MM.1S (cell line): Measurements from ENCODE around the gene IL36B.

Experiments used
- DNase-seq: peaks from one replicate; pipeline ENCODE4 v3.0.0-alpha.2; 2015
- H2AFZ ChIP-seq: fragments of 300-600 bp; sonication (generic); 2 replicates; pipeline ENCODE4 v1.6.0; 2016; ENCODE audit warnings: antibody characterized with exemption, low read length
- H3F3A ChIP-seq: fragments of 300-600 bp; sonication (generic); 2 replicates; pipeline ENCODE4 v1.6.1; 2016; ENCODE audit warnings: mild to moderate bottlenecking, antibody characterized with exemption, low read length, moderate library complexity, mixed read lengths; ENCODE audit not compliant: insufficient read depth
- H3K27ac ChIP-seq: fragments of 300-600 bp; sonication (generic); 2 replicates; pipeline ENCODE4 v1.5.1; 2016; ENCODE audit warnings: mild to moderate bottlenecking, low read length
- H3K27me3 ChIP-seq: fragments of 300-600 bp; sonication (generic); replicated peaks from 2 replicates; pipeline ENCODE4 v1.6.0; 2016; ENCODE audit warnings: low read length; ENCODE audit not compliant: insufficient read depth
- H3K36me3 ChIP-seq: fragments of 300-600 bp; sonication (generic); replicated peaks from 2 replicates; pipeline ENCODE4 v1.6.1; 2016; ENCODE audit warnings: mild to moderate bottlenecking, low read length, mixed read lengths; ENCODE audit not compliant: insufficient read depth
- H3K4me1 ChIP-seq: fragments of 300-600 bp; sonication (generic); 2 replicates; pipeline ENCODE4 v1.6.1; 2016; ENCODE audit warnings: low read length, mixed read lengths
- H3K4me2 ChIP-seq: fragments of 300-600 bp; sonication (generic); 2 replicates; pipeline ENCODE4 v1.6.0; 2016; ENCODE audit warnings: low read depth, low read length
- H3K4me3 ChIP-seq: fragments of 300-600 bp; sonication (generic); 2 replicates; pipeline ENCODE4 v1.5.1; 2016; ENCODE audit warnings: low read length, mixed read lengths
- H3K79me2 ChIP-seq: fragments of 300-600 bp; sonication (generic); 2 replicates; pipeline ENCODE4 v1.6.1; 2016; ENCODE audit warnings: mixed run types, low read length, mixed read lengths
- H3K9ac ChIP-seq: fragments of 300-600 bp; sonication (generic); 2 replicates; pipeline ENCODE4 v1.6.1; 2016; ENCODE audit warnings: low read length, mixed read lengths
- H3K9me2 ChIP-seq: fragments of 300-600 bp; sonication (generic); replicated peaks from 2 replicates; pipeline ENCODE4 v1.6.1; 2016; ENCODE audit warnings: mild to moderate bottlenecking, low read length, mixed read lengths; ENCODE audit not compliant: insufficient read depth
- H3K9me3 ChIP-seq: fragments of 300-600 bp; sonication (generic); replicated peaks from 2 replicates; pipeline ENCODE4 v1.6.1; 2016; ENCODE audit warnings: mild to moderate bottlenecking, low read length, mixed read lengths; ENCODE audit not compliant: insufficient read depth
- H4K20me1 ChIP-seq: fragments of 300-600 bp; sonication (generic); 2 replicates; pipeline ENCODE4 v1.6.1; 2016; ENCODE audit warnings: mild to moderate bottlenecking, low read length, moderate library complexity, mixed read lengths; ENCODE audit not compliant: insufficient read depth
- CTCF ChIP-seq: fragments of 300-600 bp; sonication (generic); IDR thresholded peaks from 2 replicates; pipeline ENCODE4 v1.5.1; 2016; ENCODE audit warnings: antibody characterized with exemption, low read length, mixed read lengths
- EZH2 ChIP-seq: fragments of 300-600 bp; sonication (generic); optimal IDR thresholded peaks from 2 replicates; pipeline ENCODE3; 2017; ENCODE audit warnings: low read depth, mild to moderate bottlenecking, antibody characterized with exemption, low read length, mixed read lengths
- EZH2phosphoT487 ChIP-seq: fragments of 300-600 bp; sonication (generic); IDR thresholded peaks from 2 replicates; pipeline ENCODE4 v1.6.1; 2018; ENCODE audit warnings: antibody characterized with exemption, low read length

Gene IL36B

GRCh38 chr2:113067681-113068080, 15.0 kb upstream of the IL36B start, which contains the start of gene IL1F10:
IL1F10 (plus strand) TSS chr2:113067970; CDS start chr2:113072739, 4,769 bp downstream.
- no peaks in the 10 kb centered on the region for H3K27me3 ChIP-seq
- no peaks in the 10 kb centered on the region for H3K9me2 ChIP-seq
- H2AFZ ChIP-seq: no peak within 1 kb of the TSS
- no peaks in the 10 kb centered on the region for H3K9me3 ChIP-seq
- DNase-seq: no peak
- no peaks in the 10 kb centered on the region for H4K20me1 ChIP-seq
- peaks cover 7% of the 10 kb centered on the region for H3K4me1 ChIP-seq
- H3F3A ChIP-seq: no peaks in the 10 kb centered on the region
- TF ChIP-seq EZH2phosphoT487 (no peak), EZH2 (no peak), CTCF (no peak)
- no peak within 1 kb of the TSS for H3K9ac ChIP-seq
- H3K4me3 ChIP-seq: no peak within 1 kb of the TSS
- no peak within 1 kb of the TSS for H3K4me2 ChIP-seq
- no peaks in the 10 kb centered on the region for H3K79me2 ChIP-seq
- H3K27ac ChIP-seq: no peak within 1 kb of the TSS
- no peaks in the 10 kb centered on the region for H3K36me3 ChIP-seq

GRCh38 chr2:113064898-113065297, 12.2 kb upstream of the IL36B start:
- DNase-seq: no peak
- no peak overlapping the region for H3K9ac ChIP-seq
- no peaks in the 10 kb centered on the region for H3K79me2 ChIP-seq
- H3K4me3 ChIP-seq: no peak overlapping the region
- H3K27ac ChIP-seq: no peak overlapping the region
- TF ChIP-seq CTCF (no peak), EZH2 (no peak), EZH2phosphoT487 (no peak)
- H3K36me3 ChIP-seq: no peaks in the 10 kb centered on the region
- H3K4me2 ChIP-seq: no peak overlapping the region
- H3F3A ChIP-seq: no peaks in the 10 kb centered on the region
- no peaks in the 10 kb centered on the region for H3K4me1 ChIP-seq
- H2AFZ ChIP-seq: no peak overlapping the region
- no peaks in the 10 kb centered on the region for H3K9me2 ChIP-seq
- H3K27me3 ChIP-seq: no peaks in the 10 kb centered on the region
- no peaks in the 10 kb centered on the region for H3K9me3 ChIP-seq
- no peaks in the 10 kb centered on the region for H4K20me1 ChIP-seq

- no peak overlapping the region for H3K4me2 ChIP-seq
- H3K9me3 ChIP-seq: no peaks in the 10 kb centered on the region
- DNase-seq: no peak
- TF ChIP-seq EZH2: no peak
- H3K36me3 ChIP-seq: no peaks in the 10 kb centered on the region
- no peaks in the 10 kb centered on the region for H3K9me2 ChIP-seq
- no peaks in the 10 kb centered on the region for H3K79me2 ChIP-seq
- H3K27ac ChIP-seq: no peak overlapping the region
- H3K4me1 ChIP-seq: no peaks in the 10 kb centered on the region
- no peaks in the 10 kb centered on the region for H4K20me1 ChIP-seq
- no peak overlapping the region for H2AFZ ChIP-seq
- no peaks in the 10 kb centered on the region for H3K27me3 ChIP-seq
- no peak overlapping the region for H3K9ac ChIP-seq
- no peak overlapping the region for H3K4me3 ChIP-seq
- no peaks in the 10 kb centered on the region for H3F3A ChIP-seq
Measured at GRCh38 chr2:113064281-113064680, 11.6 kb upstream of the IL36B start.

- H3K9me2 ChIP-seq: no peaks in the 10 kb centered on the region
- no peaks in the 10 kb centered on the region for H3F3A ChIP-seq
- no peak overlapping the region for H2AFZ ChIP-seq
- TF ChIP-seq EZH2 (no peak), EZH2phosphoT487 (no peak), CTCF (no peak)
- H3K36me3 ChIP-seq: no peaks in the 10 kb centered on the region
- H3K4me2 ChIP-seq: no peak overlapping the region
- no peaks in the 10 kb centered on the region for H3K4me1 ChIP-seq
- DNase-seq: no peak
- no peaks in the 10 kb centered on the region for H3K9me3 ChIP-seq
- H3K27me3 ChIP-seq: no peaks in the 10 kb centered on the region
- no peaks in the 10 kb centered on the region for H4K20me1 ChIP-seq
- H3K9ac ChIP-seq: no peak overlapping the region
- no peak overlapping the region for H3K27ac ChIP-seq
- no peaks in the 10 kb centered on the region for H3K79me2 ChIP-seq
- no peak overlapping the region for H3K4me3 ChIP-seq
Measured at GRCh38 chr2:113061896-113062770, 9.5 kb upstream of the IL36B start.
